GM12892 (cell line): ENCODE results near the gene TMEM39B.
"Not testable (repeated sequence)": the region's sequence is repeated elsewhere in the genome, so short reads cannot be mapped to it uniquely, and the experiment has no call there.

Experiments
- DNase-seq: peaks from one replicate; pipeline ENCODE4 v3.0.0; 2011; ENCODE audit not compliant: insufficient read length
- FAIRE-seq: peaks from 2 replicates; lab custom pipeline; 2011; peaks lifted over from hg19 to GRCh38; lab: Jason Lieb, UNC
- POLR2A ChIP-seq: IDR thresholded peaks from 2 replicates; pipeline ENCODE4 v1.6.1; 2011; ENCODE audit warnings: low read depth, low read length, control low read depth
- POLR2AphosphoS5 ChIP-seq: IDR thresholded peaks from 2 replicates; pipeline ENCODE4 v1.6.1; 2011; ENCODE audit warnings: low read depth, low read length, control low read depth
- TAF1 ChIP-seq: IDR thresholded peaks from 2 replicates; pipeline ENCODE4 v1.6.1; 2011; ENCODE audit warnings: low read depth, mild to moderate bottlenecking, control low read depth, low read length, borderline replicate concordance

TMEM39B gene

GRCh38 chr1:32100807-32101708 is 28.3 kb downstream of the TMEM39B start:
- TF ChIP-seq TAF1 = no peak
- no peak for TF ChIP-seq POLR2AphosphoS5
- no peak for TF ChIP-seq POLR2A
- DNase-seq (no peak), FAIRE-seq (no peak)

GRCh38 chr1:32104127-32104526 is 31.4 kb downstream of the TMEM39B start:
- FAIRE-seq (no peak), DNase-seq (no peak)
- TF ChIP-seq POLR2A = no peak
- no peak for TF ChIP-seq TAF1
- TF ChIP-seq POLR2AphosphoS5 = no peak

- FAIRE-seq (no peak), DNase-seq (no peak)
- TF ChIP-seq POLR2AphosphoS5 (no peak), TAF1 (no peak), POLR2A (no peak)
Measured at GRCh38 chr1:32105338-32105737, 32.6 kb downstream of the TMEM39B start.

- FAIRE-seq = no peak
- TF ChIP-seq POLR2A = no peak
- no peak for TF ChIP-seq POLR2AphosphoS5
- no peak for TF ChIP-seq TAF1
- no peak for DNase-seq
Measured at GRCh38 chr1:32106663-32107275, 34.0 kb downstream of the TMEM39B start.

- TF ChIP-seq POLR2A = peak; percentile 63; the same call in 1 of the 2 replicates
- TF ChIP-seq TAF1 = peak; percentile 42; the same call in 1 of the 2 replicates
- TF ChIP-seq POLR2AphosphoS5 = peak; percentile 62; the same call in 1 of the 2 replicates
- DNase-seq (peak; percentile 49), FAIRE-seq (peak; percentile 88)
Measured at GRCh38 chr1:32107742-32108661, 35.3 kb downstream of the TMEM39B start, which contains the start of gene KPNA6. Gene KPNA6 (plus strand): TSS chr1:32108056. CDS start chr1:32108131, 75 bp downstream.

- peak; percentile 74 for FAIRE-seq
- TF ChIP-seq POLR2AphosphoS5 = no peak
- TF ChIP-seq POLR2A = no peak
- no peak for TF ChIP-seq TAF1
Measured at GRCh38 chr1:32111040-32111623, 38.4 kb downstream of the TMEM39B start.

GRCh38 chr1:32111789-32112188 is 39.0 kb downstream of the TMEM39B start:
- FAIRE-seq (no peak), DNase-seq (no peak)
- TF ChIP-seq TAF1 (no peak), POLR2AphosphoS5 (no peak), POLR2A (no peak)

More at GRCh38 chr1:32111040-32111623, 38.4 kb downstream of the TMEM39B start:
- DNase-seq = no peak

- no peak for FAIRE-seq
- TF ChIP-seq POLR2A = no peak
- no peak for TF ChIP-seq TAF1
- DNase-seq = no peak
Measured at GRCh38 chr1:32112806-32113375, 40.2 kb downstream of the TMEM39B start.

GRCh38 chr1:32113436-32113835 is 40.7 kb downstream of the TMEM39B start:
- FAIRE-seq, DNase-seq: not testable (repeated sequence)

- TF ChIP-seq POLR2AphosphoS5 = no peak
- TF ChIP-seq POLR2A = no peak
- no peak for TF ChIP-seq TAF1
- FAIRE-seq (no peak), DNase-seq (no peak)
Measured at GRCh38 chr1:32114420-32114819, 41.7 kb downstream of the TMEM39B start.

GRCh38 chr1:32115496-32115895 is 42.8 kb downstream of the TMEM39B start:
- no peak for DNase-seq
- FAIRE-seq = no peak
- TF ChIP-seq POLR2AphosphoS5 = no peak
- no peak for TF ChIP-seq POLR2A
- TF ChIP-seq TAF1 = no peak
